GM23248 (cell line): ENCODE data around the gene NFAT5.

Experiments
- EZH2 ChIP-seq: fragments of 200-600 bp; sonication (generic); IDR thresholded peaks from 2 replicates; pipeline ENCODE4 v1.6.1; 2018; ENCODE audit warnings: antibody characterized with exemption, mild to moderate bottlenecking; ENCODE audit not compliant: insufficient read depth, poor library complexity, severe bottlenecking
- EZH2phosphoT487 ChIP-seq: fragments of 200-600 bp; sonication (generic); IDR thresholded peaks from 2 replicates; pipeline ENCODE4 v1.6.1; 2018; ENCODE audit warnings: antibody characterized with exemption, moderate library complexity, mild to moderate bottlenecking, low read depth; ENCODE audit not compliant: insufficient read depth

- TF ChIP-seq EZH2 (no peak), EZH2phosphoT487 (no peak)
These were observed 159.3 kb downstream of the NFAT5 start for GRCh38 chr16:69724981-69725479.
